SK-N-SH (cell line): ENCODE measurements around the gene ITK. TPM values are rescaled to one million over a fixed set of nuclear protein-coding genes. Genes with fewer than 3 reads are reported as not detected.

Experiments used
- CTCF ChIA-PET: fragments of 300-600, 350-600 bp; formaldehyde crosslinking; extraction: SDS; loops from one replicate; lab custom pipeline; 2021; lab: Yijun Ruan, JAX
- POLR2A ChIA-PET: fragments of 350-600 bp; sonication (Branson Sonifier 250); formaldehyde crosslinking; extraction: SDS; loops from one replicate; lab custom pipeline; 2020; ENCODE audit warnings: antibody characterized with exemption, inconsistent platforms; lab: Yijun Ruan, JAX
- DNase-seq: peaks from one replicate; pipeline ENCODE4 v3.0.0; 2012
- H2AFZ ChIP-seq: fragments of 200-600 bp; sonication (generic); 2 replicates; pipeline ENCODE4 v1.8.1; 2016; ENCODE audit warnings: antibody characterized with exemption, mild to moderate bottlenecking, low read depth
- H3F3A ChIP-seq: fragments of 200-600 bp; sonication (generic); replicated peaks from 2 replicates; pipeline ENCODE3; 2016; ENCODE audit warnings: antibody characterized with exemption, mild to moderate bottlenecking; ENCODE audit not compliant: insufficient read depth
- H3K27ac ChIP-seq, 2 experiments: fragments of 200-500 bp in 1 of 2; fragments of 200-600 bp in 1 of 2; sonication (Bioruptor generic) in 1 of 2; sonication (generic), shearing (Covaris generic) in 1 of 2; 2 replicates each; pipeline versions ENCODE4 v1.5.1 to v1.6.1; 2014 to 2016; ENCODE audit warnings: low read depth in 2 of 2, inconsistent platforms in 1 of 2, low read length in 1 of 2, mild to moderate bottlenecking in 1 of 2, mixed read lengths in 1 of 2
- H3K27me3 ChIP-seq: fragments of 200-600 bp; sonication (generic), shearing (Covaris generic); 2 replicates; pipeline ENCODE4 v1.6.1; 2016; ENCODE audit warnings: mixed run types; ENCODE audit not compliant: insufficient read depth
- H3K36me3 ChIP-seq, 2 experiments: fragments of 200-500 bp in 1 of 2; fragments of 200-600 bp in 1 of 2; sonication (Bioruptor generic) in 1 of 2; sonication (generic) in 1 of 2; replicated peaks in 1 of 2; 2 replicates each; pipeline versions ENCODE3 to v1.5.1; 2014 to 2016; ENCODE audit warnings: low read length in 1 of 2, mild to moderate bottlenecking in 1 of 2; ENCODE audit not compliant: insufficient read depth in 2 of 2, control insufficient read depth in 1 of 2
- H3K4me1 ChIP-seq, 2 experiments: fragments of 200-500 bp in 1 of 2; fragments of 200-600 bp in 1 of 2; sonication (Bioruptor generic) in 1 of 2; sonication (generic), shearing (Covaris generic) in 1 of 2; 2 replicates each; pipeline versions ENCODE4 v1.5.1 to v1.6.1; 2014 to 2016; ENCODE audit warnings: low read depth in 1 of 2, low read length in 1 of 2, mixed run types in 1 of 2; ENCODE audit not compliant: insufficient read depth in 2 of 2, control insufficient read depth in 1 of 2
- H3K4me2 ChIP-seq: fragments of 200-600 bp; sonication (generic), shearing (Covaris generic); 2 replicates; pipeline ENCODE4 v1.6.1; 2017; ENCODE audit warnings: mixed run types
- H3K4me3 ChIP-seq, 2 experiments: fragments of 200-500 bp in 1 of 2; fragments of 200-600 bp in 1 of 2; sonication (Bioruptor generic) in 1 of 2; sonication (generic), shearing (Covaris generic) in 1 of 2; 2 replicates each; pipeline versions ENCODE4 v1.5.1 to v1.8.1; 2014 to 2016; ENCODE audit warnings: low read depth in 2 of 2, inconsistent platforms in 1 of 2, low read length in 1 of 2, mild to moderate bottlenecking in 1 of 2, mixed read lengths in 1 of 2, moderate library complexity in 1 of 2
- H3K79me2 ChIP-seq: fragments of 200-600 bp; sonication (generic); 2 replicates; pipeline ENCODE4 v1.8.1; 2017; ENCODE audit warnings: mild to moderate bottlenecking; ENCODE audit not compliant: insufficient read depth
- H3K9ac ChIP-seq: fragments of 200-600 bp; sonication (generic); 2 replicates; pipeline ENCODE4 v1.6.1; 2017; ENCODE audit warnings: mixed run types
- H3K9me2 ChIP-seq: fragments of 200-600 bp; sonication (generic); 2 replicates; pipeline ENCODE4 v1.6.1; 2017; ENCODE audit warnings: mixed run types
- H3K9me3 ChIP-seq: fragments of 200-600 bp; sonication (generic); 2 replicates; pipeline ENCODE4 v1.6.1; 2017; ENCODE audit warnings: mixed run types, mild to moderate bottlenecking, moderate library complexity
- H4K20me1 ChIP-seq: fragments of 200-600 bp; sonication (generic); 2 replicates; pipeline ENCODE4 v1.6.1; 2017; ENCODE audit warnings: mild to moderate bottlenecking, mixed run types; ENCODE audit not compliant: insufficient read depth
- ELF1 ChIP-seq: IDR thresholded peaks from 2 replicates; pipeline ENCODE4 v1.4.0; 2012
- EP300 ChIP-seq, 2 experiments: IDR thresholded peaks; 2 replicates each; pipeline versions ENCODE4 v1.4.0 to v1.6.1; 2012; ENCODE audit warnings: borderline replicate concordance in 1 of 2, low read depth in 1 of 2, low read length in 1 of 2
- EZH2phosphoT487 ChIP-seq: fragments of 200-600 bp; sonication (generic); IDR thresholded peaks from 2 replicates; pipeline ENCODE4 v1.6.1; 2017; ENCODE audit warnings: low read depth, mixed run types, mild to moderate bottlenecking, antibody characterized with exemption, moderate library complexity, borderline replicate concordance
- FOSL2 ChIP-seq: IDR thresholded peaks from 2 replicates; pipeline ENCODE4 v1.4.0; 2012; ENCODE audit warnings: low read depth, mild to moderate bottlenecking, moderate library complexity, borderline replicate concordance
- FOXM1 ChIP-seq: IDR thresholded peaks from 2 replicates; pipeline ENCODE4 v1.4.0; 2012; ENCODE audit warnings: low read depth, mild to moderate bottlenecking
- GABPA ChIP-seq: IDR thresholded peaks from 2 replicates; pipeline ENCODE4 v1.4.0; 2012; ENCODE audit warnings: low read depth, mild to moderate bottlenecking
- GATA2 ChIP-seq: sonication (generic); formaldehyde crosslinking; IDR thresholded peaks from 2 replicates; pipeline ENCODE4 v1.5.0; 2020; ENCODE audit warnings: mild to moderate bottlenecking, missing genetic modification reagents
- JUND ChIP-seq: IDR thresholded peaks from 2 replicates; pipeline ENCODE4 v1.4.0; 2012
- NFIC ChIP-seq: IDR thresholded peaks from 2 replicates; pipeline ENCODE4 v1.4.0; 2012; ENCODE audit warnings: borderline replicate concordance
- NRF1 ChIP-seq: IDR thresholded peaks from 2 replicates; pipeline ENCODE4 v1.6.1; 2012; ENCODE audit warnings: low read depth, mild to moderate bottlenecking, low read length
- RAD21 ChIP-seq: IDR thresholded peaks from 2 replicates; pipeline ENCODE4 v1.6.1; 2012; ENCODE audit warnings: mild to moderate bottlenecking, low read length
- RXRA ChIP-seq: IDR thresholded peaks from 2 replicates; pipeline ENCODE4 v1.4.0; 2012; ENCODE audit warnings: low read depth, mild to moderate bottlenecking, borderline replicate concordance
- SIN3A ChIP-seq: IDR thresholded peaks from 2 replicates; pipeline ENCODE4 v1.6.1; 2012; ENCODE audit warnings: low read depth, mild to moderate bottlenecking, low read length, moderate library complexity, borderline replicate concordance
- SMC3 ChIP-seq: IDR thresholded peaks from 2 replicates; pipeline ENCODE4 v1.6.1; 2012; ENCODE audit warnings: low read depth, low read length, improper control_type of control experiment
- TCF12 ChIP-seq: IDR thresholded peaks from 2 replicates; pipeline ENCODE4 v1.4.0; 2012
- WGBS: methylation state at CpG from one replicate; pipeline ENCODE4 v1.1.6; 2017; ENCODE audit warnings: low lambda C conversion rate; 5-methylcytosine and 5-hydroxymethylcytosine counted together
- polyA plus RNA-seq, 3 experiments: library from polyadenylated mRNA; depleted of rRNA; stranded (reverse); fragments of >200 nt; gene quantifications; 2 replicates each; pipeline ENCODE4 v1.2.3, GENCODE V29; 2012

ITK gene
- polyA plus RNA-seq, 1 of the 3 experiments (the other 2 are of a cell fraction), result not detected

DNA sequence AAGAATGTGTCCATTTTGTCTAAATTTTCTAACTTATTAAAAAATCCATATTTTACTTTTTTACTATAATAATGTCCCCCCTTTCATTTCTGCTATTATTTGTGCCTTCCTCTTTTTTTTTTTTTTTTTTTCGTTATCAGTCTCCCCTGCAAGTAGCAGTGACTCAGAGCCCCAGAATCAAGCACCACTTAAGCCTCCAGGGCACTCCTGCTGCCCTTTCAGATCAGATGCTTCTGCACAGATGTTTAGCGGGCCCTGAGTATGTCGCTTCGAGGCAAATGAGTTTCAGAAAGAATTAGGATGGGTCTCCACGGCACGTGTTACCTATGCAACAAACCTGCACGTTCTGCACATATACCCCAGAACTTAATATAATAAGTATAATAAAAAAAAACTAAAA lies 49.7 kb upstream of the ITK start:
- Histone ChIP-seq H3K9me3 (no peaks in the 10 kb centered on the region), H2AFZ (no peak overlapping the region), H3K27ac (no peak overlapping the region), H4K20me1 (no peaks in the 10 kb centered on the region), H3K9ac (no peak overlapping the region), H3K4me3 (no peak overlapping the region), H3F3A (peaks cover 3% of the 10 kb centered on the region), H3K79me2 (no peaks in the 10 kb centered on the region), H3K9me2 (no peaks in the 10 kb centered on the region), H3K4me2 (no peak overlapping the region), H3K4me1 (peaks cover 0 to 3% of the 10 kb centered on the region in 2 experiments; a peak in 2 of 4 replicates), H3K36me3 (no peaks in the 10 kb centered on the region), H3K27me3 (no peaks in the 10 kb centered on the region)
- ChIA-PET CTCF (interaction anchor here (0.6 to 1.8 kb wide), 4 partner anchors 10 to 1186 kb away, joined by 3 to 4 read pairs (median 4); no protein-coding TSS in a partner anchor), POLR2A (interaction anchor here (1.4 kb wide), 1 partner anchor 11 kb away, joined by 7 read pairs; the partner anchor contains the start of gene MED7)
- DNase-seq, result peak; percentile 43
- 0 out of 2 replicates have a peak, but pooled peaks have one; percentile 13 for TF ChIP-seq GATA2
- no peak for TF ChIP-seq RAD21
- 17% methylated on average over 7 of the region's 7 CpGs for WGBS

- no peaks in the 10 kb centered on the region for H3K9me3 ChIP-seq
- H4K20me1 ChIP-seq, result no peaks in the 10 kb centered on the region
- WGBS, result 30% methylated on average over 1 of the region's 1 CpG
- ChIA-PET CTCF (interaction anchor here (0.6 to 2.3 kb wide), 10 partner anchors 10 to 1515 kb away, joined by 3 to 13 read pairs (median 3); partner anchors contain the start of genes CYFIP2 and MED7), POLR2A (interaction anchor here (1.4 kb wide), 1 partner anchor 10 kb away, joined by 7 read pairs; the partner anchor contains the start of gene MED7)
- H3K4me3 ChIP-seq, result no peak overlapping the region
- H3K27me3 ChIP-seq, result no peaks in the 10 kb centered on the region
- H3K9ac ChIP-seq, result no peak overlapping the region
- TF ChIP-seq NFIC (no peak), RXRA (no peak), JUND (no peak), SIN3A (no peak), FOSL2 (no peak), TCF12 (no peak), EP300 (IDR thresholded peaks at IDR 0.05; ENCODE audit: borderline replicate concordance in 1 of 2, low read depth in 1 of 2, low read length in 1 of 2) (no peak)
- no peaks in the 10 kb centered on the region for H3K79me2 ChIP-seq
- no peak overlapping the region for H3K27ac ChIP-seq
- H2AFZ ChIP-seq, result no peak overlapping the region
- no peak for DNase-seq
- peaks cover 0 to 3% of the 10 kb centered on the region in 2 experiments; a peak in 2 of 4 replicates for H3K4me1 ChIP-seq
- peaks cover 3% of the 10 kb centered on the region for H3F3A ChIP-seq
- H3K4me2 ChIP-seq, result no peak overlapping the region
- peaks cover under 1 to 7% of the 10 kb centered on the region in 2 experiments for H3K36me3 ChIP-seq
- H3K9me2 ChIP-seq, result no peaks in the 10 kb centered on the region
These were observed 48.4 kb upstream of the ITK start for GRCh38 chr5:157132281-157132612.

- no peak overlapping the region for H3K4me3 ChIP-seq
- POLR2A ChIA-PET, result interaction anchor here (0.6 kb wide), 1 partner anchor 594 kb away, joined by 4 read pairs; the partner anchor contains the start of gene THG1L
These were observed 42.9 kb upstream of the ITK start for GRCh38 chr5:157137691-157138090.

More at GRCh38 chr5:157137691-157138090, 42.9 kb upstream of the ITK start:
- Histone ChIP-seq H4K20me1 (peaks cover 5% of the 10 kb centered on the region), H2AFZ (no peak overlapping the region), H3K4me2 (no peak overlapping the region), H3K36me3 (peaks cover 21 to 32% of the 10 kb centered on the region in 2 experiments), H3K27ac (no peak overlapping the region), H3K9me3 (no peaks in the 10 kb centered on the region), H3K4me1 (peaks cover 0 to 3% of the 10 kb centered on the region in 2 experiments; a peak in 1 of 4 replicates), H3K9ac (no peak overlapping the region), H3F3A (peaks cover 7% of the 10 kb centered on the region), H3K79me2 (peaks cover 49% of the 10 kb centered on the region), H3K9me2 (no peaks in the 10 kb centered on the region), H3K27me3 (no peaks in the 10 kb centered on the region)
- DNase-seq, result no peak
- CTCF ChIA-PET, result interaction anchor here (0.6 to 1.6 kb wide), 2 partner anchors 12 to 447 kb away, joined by 3 to 7 read pairs; no protein-coding TSS in a partner anchor
- WGBS, result 96% methylated on average over 6 of the region's 6 CpGs
- TF ChIP-seq ELF1 (no peak), FOXM1 (no peak), EZH2phosphoT487 (no peak), EP300 (IDR thresholded peaks at IDR 0.05; ENCODE audit: borderline replicate concordance in 1 of 2, low read depth in 1 of 2, low read length in 1 of 2) (no peak), GABPA (no peak), NRF1 (no peak), SMC3 (no peak), RAD21 (no peak), JUND (no peak), TCF12 (no peak), SIN3A (no peak)
